HepG2 (cell line): ENCODE measurements around the gene ARMH1. TPM values are rescaled to one million over a fixed set of nuclear protein-coding genes. Genes with fewer than 3 reads are reported as not detected.

Experiments
- ARNT ChIP-seq: fragments of 450-650 bp; IDR thresholded peaks from 2 replicates; pipeline ENCODE4 v1.6.1; 2017
- CC2D1A ChIP-seq: sonication (generic); formaldehyde crosslinking; IDR thresholded peaks from 2 replicates; pipeline ENCODE4 v1.8.1; 2023; ENCODE audit warnings: mild to moderate bottlenecking, missing genetic modification reagents
- KAT2B ChIP-seq: fragments of 150-350 bp; IDR thresholded peaks from 2 replicates; pipeline ENCODE4 v1.6.1; 2014; ENCODE audit warnings: low read depth, low read length, borderline replicate concordance
- MAFK ChIP-seq, 2 experiments: IDR thresholded peaks in 1 of 2; conservative IDR thresholded peaks in 1 of 2; 2 replicates each; pipeline ENCODE4 v1.6.1; 2011; ENCODE audit warnings: improper control_type of control experiment in 2 of 2, low read length in 2 of 2
- MYPOP ChIP-seq: sonication (generic); formaldehyde crosslinking; IDR thresholded peaks from 2 replicates; pipeline ENCODE4 v1.8.1; 2023; ENCODE audit warnings: mild to moderate bottlenecking, moderate library complexity, missing genetic modification reagents
- SRSF9 ChIP-seq: fragments of 200-400 bp; formaldehyde crosslinking; IDR thresholded peaks from 2 replicates; pipeline ENCODE4 v1.6.1; 2018; ENCODE audit warnings: borderline replicate concordance, mild to moderate bottlenecking, low read depth, low read length; ENCODE audit not compliant: insufficient read depth, poor library complexity, severe bottlenecking
- ZGPAT ChIP-seq: IDR thresholded peaks from 2 replicates; pipeline ENCODE4 v1.6.1; 2016; ENCODE audit warnings: mild to moderate bottlenecking
- ZNF234 ChIP-seq: sonication (generic); formaldehyde crosslinking; conservative IDR thresholded peaks from 2 replicates; pipeline ENCODE4 v1.5.1; 2020; ENCODE audit warnings: mild to moderate bottlenecking, missing genetic modification reagents
- ZNF501 ChIP-seq: sonication (generic); formaldehyde crosslinking; IDR thresholded peaks from 2 replicates; pipeline ENCODE4 v1.5.1; 2020; ENCODE audit warnings: mild to moderate bottlenecking, moderate library complexity, missing genetic modification reagents
- ZNF775 ChIP-seq: sonication (generic); formaldehyde crosslinking; IDR thresholded peaks from 2 replicates; pipeline ENCODE4 v1.4.0; 2020; ENCODE audit warnings: missing genetic modification reagents, mild to moderate bottlenecking, moderate library complexity, borderline replicate concordance
- polyA plus RNA-seq, 8 experiments: library from polyadenylated mRNA; depleted of rRNA in 3 of 8; stranded (reverse) in 7 of 8; unstranded in 1 of 8; fragments of >200 nt; fragmentation: Illumina TruSeq in 4 of 8; extraction: Trizol in 4 of 8; gene quantifications; 2 replicates each; pipeline versions ENCODE4 v1.2.1 to v1.2.3, GENCODE V29; 2011 to 2016; ENCODE audit warnings: low read depth in 4 of 8, missing spikeins in 1 of 8, mixed read lengths in 1 of 8; ENCODE audit not compliant: insufficient read depth in 1 of 8
- total RNA-seq, 5 experiments: library from RNA; depleted of rRNA; stranded (reverse); fragments of >200 nt; fragmentation: Illumina TruSeq; extraction: Trizol; gene quantifications; 2 replicates each; pipeline ENCODE4 v1.2.3, GENCODE V29; 2016; ENCODE audit warnings: low read depth in 1 of 5
- TF ChIP-seq, protein P1 (sequence below): sonication (generic); formaldehyde crosslinking; IDR thresholded peaks from 2 replicates; pipeline ENCODE4 v1.8.0; 2022; ENCODE audit warnings: missing genetic modification reagents, mild to moderate bottlenecking, inconsistent platforms, borderline replicate concordance
- TF ChIP-seq, protein P2 (sequence below): sonication (generic); formaldehyde crosslinking; IDR thresholded peaks from 2 replicates; pipeline ENCODE4 v1.8.1; 2023; ENCODE audit warnings: mild to moderate bottlenecking, missing genetic modification reagents, borderline replicate concordance
- TF ChIP-seq, protein P3 (sequence below): IDR thresholded peaks from 2 replicates; pipeline ENCODE4 v1.6.1; 2016; ENCODE audit warnings: low read depth, control low read depth
- TF ChIP-seq, protein P4 (sequence below): sonication (generic); formaldehyde crosslinking; IDR thresholded peaks from 2 replicates; pipeline ENCODE4 v1.5.1; 2020; ENCODE audit warnings: missing genetic modification reagents, mild to moderate bottlenecking, borderline replicate concordance
- TF ChIP-seq, protein P5 (sequence below): sonication (generic); formaldehyde crosslinking; IDR thresholded peaks from 2 replicates; pipeline ENCODE4 v1.5.1; 2020; ENCODE audit warnings: mild to moderate bottlenecking, missing genetic modification reagents, borderline replicate concordance

The ARMH1 gene
- total and polyA plus RNA-seq, 2 of the 13 experiments (the other 11 are each of a cell fraction or from before 2014, with no cell fraction given) = 0.69 TPM; not detected in 1

GRCh38 chr1:44730741-44731512 lies 56.4 kb downstream of the ARMH1 start, which contains the start of gene RNU5D-1 (continued):
- TF ChIP-seq, protein P1, sequence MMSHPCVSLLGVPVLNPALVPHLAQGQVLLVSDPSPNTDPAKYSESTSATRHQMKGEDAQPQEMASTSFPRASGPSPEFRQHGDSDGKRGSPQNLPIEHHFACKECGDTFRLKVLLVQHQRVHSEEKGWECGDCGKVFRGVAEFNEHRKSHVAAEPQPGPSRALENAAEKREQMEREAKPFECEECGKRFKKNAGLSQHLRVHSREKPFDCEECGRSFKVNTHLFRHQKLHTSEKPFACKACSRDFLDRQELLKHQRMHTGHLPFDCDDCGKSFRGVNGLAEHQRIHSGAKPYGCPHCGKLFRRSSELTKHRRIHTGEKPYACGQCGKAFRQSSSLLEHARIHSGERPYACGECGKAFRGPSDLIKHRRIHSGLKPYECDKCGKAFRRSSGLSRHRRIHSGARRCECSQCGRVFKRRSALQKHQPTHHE (CRISPR knock-in tag) = peak; percentile 38; the same call in 1 of the 2 replicates
- TF ChIP-seq CC2D1A (CRISPR knock-in tag) (peak; percentile 63; the same call in 1 of the 2 replicates), ZNF501 (CRISPR knock-in tag) (no peak), MYPOP (CRISPR knock-in tag) (peak; percentile 59; the same call in 1 of the 2 replicates), MAFK (conservative IDR thresholded peaks at IDR 0.05 in 1 of 2, IDR thresholded peaks at IDR 0.05 in 1 of 2; ENCODE audit: low read length in 2 of 2) (no peak; a peak in 1 of 4 replicates), SRSF9 (no peak), KAT2B (no peak), ZGPAT (CRISPR knock-in tag) (peak; percentile 92), ZNF234 (CRISPR knock-in tag) (no peak), ARNT (no peak), ZNF775 (CRISPR knock-in tag) (0 out of 2 replicates have a peak, but pooled peaks have one; percentile 18)
- TF ChIP-seq, protein P2, sequence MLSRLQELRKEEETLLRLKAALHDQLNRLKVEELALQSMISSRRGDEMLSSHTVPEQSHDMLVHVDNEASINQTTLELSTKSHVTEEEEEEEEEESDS (CRISPR knock-in tag) = peak; percentile 100
- TF ChIP-seq, protein P3, sequence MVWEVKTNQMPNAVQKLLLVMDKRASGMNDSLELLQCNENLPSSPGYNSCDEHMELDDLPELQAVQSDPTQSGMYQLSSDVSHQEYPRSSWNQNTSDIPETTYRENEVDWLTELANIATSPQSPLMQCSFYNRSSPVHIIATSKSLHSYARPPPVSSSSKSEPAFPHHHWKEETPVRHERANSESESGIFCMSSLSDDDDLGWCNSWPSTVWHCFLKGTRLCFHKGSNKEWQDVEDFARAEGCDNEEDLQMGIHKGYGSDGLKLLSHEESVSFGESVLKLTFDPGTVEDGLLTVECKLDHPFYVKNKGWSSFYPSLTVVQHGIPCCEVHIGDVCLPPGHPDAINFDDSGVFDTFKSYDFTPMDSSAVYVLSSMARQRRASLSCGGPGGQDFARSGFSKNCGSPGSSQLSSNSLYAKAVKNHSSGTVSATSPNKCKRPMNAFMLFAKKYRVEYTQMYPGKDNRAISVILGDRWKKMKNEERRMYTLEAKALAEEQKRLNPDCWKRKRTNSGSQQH (CRISPR knock-in tag) = no peak
- TF ChIP-seq, protein P4, sequence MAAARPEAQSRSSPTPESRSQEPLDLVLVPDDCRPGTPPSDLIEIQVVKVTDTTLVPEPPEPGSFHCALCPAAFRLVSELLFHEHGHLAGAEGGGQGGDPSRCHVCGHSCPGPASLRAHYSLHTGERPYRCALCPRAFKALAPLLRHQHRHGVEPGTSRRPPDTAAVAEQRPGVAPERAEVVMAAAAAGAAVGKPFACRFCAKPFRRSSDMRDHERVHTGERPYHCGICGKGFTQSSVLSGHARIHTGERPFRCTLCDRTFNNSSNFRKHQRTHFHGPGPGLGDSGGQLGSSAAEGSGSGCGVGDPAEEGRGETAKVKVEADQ (CRISPR knock-in tag) = 0 out of 2 replicates have a peak, but pooled peaks have one; percentile 52
- TF ChIP-seq, protein P5, sequence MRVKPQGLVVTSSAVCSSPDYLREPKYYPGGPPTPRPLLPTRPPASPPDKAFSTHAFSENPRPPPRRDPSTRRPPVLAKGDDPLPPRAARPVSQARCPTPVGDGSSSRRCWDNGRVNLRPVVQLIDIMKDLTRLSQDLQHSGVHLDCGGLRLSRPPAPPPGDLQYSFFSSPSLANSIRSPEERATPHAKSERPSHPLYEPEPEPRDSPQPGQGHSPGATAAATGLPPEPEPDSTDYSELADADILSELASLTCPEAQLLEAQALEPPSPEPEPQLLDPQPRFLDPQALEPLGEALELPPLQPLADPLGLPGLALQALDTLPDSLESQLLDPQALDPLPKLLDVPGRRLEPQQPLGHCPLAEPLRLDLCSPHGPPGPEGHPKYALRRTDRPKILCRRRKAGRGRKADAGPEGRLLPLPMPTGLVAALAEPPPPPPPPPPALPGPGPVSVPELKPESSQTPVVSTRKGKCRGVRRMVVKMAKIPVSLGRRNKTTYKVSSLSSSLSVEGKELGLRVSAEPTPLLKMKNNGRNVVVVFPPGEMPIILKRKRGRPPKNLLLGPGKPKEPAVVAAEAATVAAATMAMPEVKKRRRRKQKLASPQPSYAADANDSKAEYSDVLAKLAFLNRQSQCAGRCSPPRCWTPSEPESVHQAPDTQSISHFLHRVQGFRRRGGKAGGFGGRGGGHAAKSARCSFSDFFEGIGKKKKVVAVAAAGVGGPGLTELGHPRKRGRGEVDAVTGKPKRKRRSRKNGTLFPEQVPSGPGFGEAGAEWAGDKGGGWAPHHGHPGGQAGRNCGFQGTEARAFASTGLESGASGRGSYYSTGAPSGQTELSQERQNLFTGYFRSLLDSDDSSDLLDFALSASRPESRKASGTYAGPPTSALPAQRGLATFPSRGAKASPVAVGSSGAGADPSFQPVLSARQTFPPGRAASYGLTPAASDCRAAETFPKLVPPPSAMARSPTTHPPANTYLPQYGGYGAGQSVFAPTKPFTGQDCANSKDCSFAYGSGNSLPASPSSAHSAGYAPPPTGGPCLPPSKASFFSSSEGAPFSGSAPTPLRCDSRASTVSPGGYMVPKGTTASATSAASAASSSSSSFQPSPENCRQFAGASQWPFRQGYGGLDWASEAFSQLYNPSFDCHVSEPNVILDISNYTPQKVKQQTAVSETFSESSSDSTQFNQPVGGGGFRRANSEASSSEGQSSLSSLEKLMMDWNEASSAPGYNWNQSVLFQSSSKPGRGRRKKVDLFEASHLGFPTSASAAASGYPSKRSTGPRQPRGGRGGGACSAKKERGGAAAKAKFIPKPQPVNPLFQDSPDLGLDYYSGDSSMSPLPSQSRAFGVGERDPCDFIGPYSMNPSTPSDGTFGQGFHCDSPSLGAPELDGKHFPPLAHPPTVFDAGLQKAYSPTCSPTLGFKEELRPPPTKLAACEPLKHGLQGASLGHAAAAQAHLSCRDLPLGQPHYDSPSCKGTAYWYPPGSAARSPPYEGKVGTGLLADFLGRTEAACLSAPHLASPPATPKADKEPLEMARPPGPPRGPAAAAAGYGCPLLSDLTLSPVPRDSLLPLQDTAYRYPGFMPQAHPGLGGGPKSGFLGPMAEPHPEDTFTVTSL = no peak; the same call in 1 of the 2 replicates
